GM10266 (cell line): Measurements from ENCODE around the gene UBR1.

Source experiments
- DNase-seq: peaks from one replicate; pipeline ENCODE4 v3.0.0; 2012; ENCODE audit errors: extremely low spot score
- CTCF ChIP-seq: IDR thresholded peaks from 2 replicates; pipeline ENCODE4 v1.5.1; 2012; ENCODE audit warnings: mild to moderate bottlenecking, low read depth; ENCODE audit not compliant: control insufficient read depth, insufficient read depth; ENCODE audit errors: missing control alignments

Gene UBR1

GRCh38 chr15:43096411-43096810 is 9.4 kb downstream of the UBR1 start:
- DNase-seq: no peak
- TF ChIP-seq CTCF: no peak

GRCh38 chr15:43095708-43096347 is 10.0 kb downstream of the UBR1 start:
- TF ChIP-seq CTCF: no peak
- no peak for DNase-seq

- TF ChIP-seq CTCF: no peak
- DNase-seq: no peak
These were observed 10.6 kb downstream of the UBR1 start for GRCh38 chr15:43095243-43095642.

GRCh38 chr15:43094416-43095030 is 11.3 kb downstream of the UBR1 start:
- no peak for DNase-seq
- TF ChIP-seq CTCF: no peak

- no peak for TF ChIP-seq CTCF
- no peak for DNase-seq
These were observed 12.8 kb downstream of the UBR1 start for GRCh38 chr15:43093026-43093425.

GRCh38 chr15:43091859-43092258 is 14.0 kb downstream of the UBR1 start:
- no peak for TF ChIP-seq CTCF
- DNase-seq: no peak

GRCh38 chr15:43086551-43086950 is 19.3 kb downstream of the UBR1 start:
- no peak for TF ChIP-seq CTCF
- DNase-seq: no peak
